CD4-positive, alpha-beta memory T cell (primary cell): ENCODE measurements around the gene SCFD2. TPM values are rescaled to one million over a fixed set of nuclear protein-coding genes. Genes with fewer than 3 reads are reported as not detected.
"Not testable (repeated sequence)": the region's sequence is repeated elsewhere in the genome, so short reads cannot be mapped to it uniquely, and the experiment has no call there.

ENCODE experiments used
- CTCF ChIA-PET: fragments of 350-600 bp; sonication (Branson Sonifier 250); formaldehyde crosslinking; loops from one replicate; lab custom pipeline; 2021; ENCODE audit warnings: inconsistent platforms; ENCODE audit not compliant: partially characterized antibody; lab: Charles Lee
- POLR2A ChIA-PET: fragments of 350-600 bp; sonication (Branson Sonifier 250); formaldehyde crosslinking; loops from one replicate; lab custom pipeline; 2021; ENCODE audit not compliant: partially characterized antibody; lab: Charles Lee
- DNase-seq, 5 donors: peaks; one replicate each; pipeline versions ENCODE4 v3.0.0 to v3.0.0-alpha.2; 2020 to 2022; ENCODE audit warnings: mixed read lengths in 1 of 5
- H3K27ac ChIP-seq: one replicate; pipeline ENCODE4 v1.7.0; 2013; ENCODE audit warnings: low read depth, low read length
- H3K27me3 ChIP-seq: 2 replicates; pipeline ENCODE4 v1.7.0; 2013; ENCODE audit warnings: mild to moderate bottlenecking, low read length, moderate library complexity; ENCODE audit not compliant: insufficient read depth
- H3K36me3 ChIP-seq: 2 replicates; pipeline ENCODE4 v1.7.0; 2013; ENCODE audit warnings: mild to moderate bottlenecking, low read length, moderate library complexity; ENCODE audit not compliant: insufficient read depth
- H3K4me1 ChIP-seq: 2 replicates; pipeline ENCODE4 v1.7.0; 2013; ENCODE audit warnings: mild to moderate bottlenecking, low read length, moderate library complexity; ENCODE audit not compliant: insufficient read depth
- H3K4me3 ChIP-seq, 2 donors: one replicate each; pipeline ENCODE4 v1.7.0; 2013; ENCODE audit warnings: low read length in 2 of 2, mild to moderate bottlenecking in 1 of 2
- H3K9me3 ChIP-seq, 2 donors: one replicate each; pipeline ENCODE4 v1.7.0; 2013; ENCODE audit warnings: low read length in 2 of 2, control low read depth in 1 of 2; ENCODE audit not compliant: control insufficient read depth in 1 of 2
- H3K27ac Mint-ChIP-seq, 7 donors: one replicate each; pipeline ENCODE4 v1.8.0; 2020 to 2021; ENCODE audit warnings: mixed read lengths in 7 of 7, mild to moderate bottlenecking in 6 of 7, inconsistent platforms in 3 of 7, moderate library complexity in 3 of 7
- H3K27me3 Mint-ChIP-seq, 2 donors: one replicate each; pipeline ENCODE4 v1.8.0; 2020 to 2021; ENCODE audit warnings: mixed read lengths in 2 of 2
- H3K36me3 Mint-ChIP-seq, 2 donors: one replicate each; pipeline ENCODE4 v1.8.0; 2020 to 2021; ENCODE audit warnings: mixed read lengths in 2 of 2, inconsistent platforms in 1 of 2, mild to moderate bottlenecking in 1 of 2
- H3K4me1 Mint-ChIP-seq, 4 donors: one replicate each; pipeline ENCODE4 v1.8.0; 2020 to 2021; ENCODE audit warnings: mixed read lengths in 4 of 4, mild to moderate bottlenecking in 1 of 4
- H3K4me3 Mint-ChIP-seq, 8 donors: one replicate each; pipeline ENCODE4 v1.8.0; 2020 to 2021; ENCODE audit warnings: mixed read lengths in 8 of 8, mild to moderate bottlenecking in 7 of 8, moderate library complexity in 6 of 8, inconsistent platforms in 3 of 8
- H3K9me3 Mint-ChIP-seq, 8 donors: one replicate each; pipeline ENCODE4 v1.8.0; 2020 to 2021; ENCODE audit warnings: mixed read lengths in 8 of 8, mild to moderate bottlenecking in 5 of 8, inconsistent platforms in 3 of 8, moderate library complexity in 1 of 8
- intact Hi-C: fragments of 100-400 bp; cut with micrococcal nuclease; formaldehyde crosslinking; loops from one replicate; pipeline ENCODE4 v1.15.1; 2023
- polyA plus RNA-seq, 2 donors: library from polyadenylated mRNA; unstranded; fragments of 300-500 nt; fragmentation: Illumina TruSeq; gene quantifications; one replicate each; pipeline ENCODE4 v1.2.3, GENCODE V29; 2021
- total RNA-seq, 2 experiments: library from RNA; stranded (reverse); gene quantifications; one replicate each; pipeline ENCODE4 v1.2.3, GENCODE V29; 2021

Gene SCFD2
- total and polyA plus RNA-seq, 4 experiments from 2014 or later = 12.4 to 21.2 (median 13.5) TPM

- H3K9me3 Mint-ChIP-seq = no peaks in the 10 kb centered on the region
- no peak overlapping the region for H3K4me3 Mint-ChIP-seq
- no peaks in the 10 kb centered on the region for H3K9me3 ChIP-seq
- H3K36me3 Mint-ChIP-seq = peaks cover 0 to 11% of the 10 kb centered on the region in 2 donors
- no peaks in the 10 kb centered on the region for H3K4me1 ChIP-seq
- no peak overlapping the region for H3K27ac Mint-ChIP-seq
- POLR2A ChIA-PET = no interaction called here
- H3K4me3 ChIP-seq = no peak overlapping the region
- peaks cover 0 to 2% (median 0%) of the 10 kb centered on the region in 4 donors for H3K4me1 Mint-ChIP-seq
- H3K27me3 Mint-ChIP-seq = no peaks in the 10 kb centered on the region
- no peaks in the 10 kb centered on the region for H3K27me3 ChIP-seq
- no peak for DNase-seq
- no peak overlapping the region for H3K27ac ChIP-seq
- CTCF ChIA-PET = interaction anchor here (1.0 kb wide), 1 partner anchor 11 kb away, joined by 3 read pairs; no protein-coding TSS in a partner anchor
- H3K36me3 ChIP-seq = no peaks in the 10 kb centered on the region
- intact Hi-C loops = no loop called here
These were observed 372.1 kb downstream of the SCFD2 start for GRCh38 chr4:52993771-52994170.

GRCh38 chr4:52992551-52992950 lies 373.3 kb downstream of the SCFD2 start:
- H3K9me3 Mint-ChIP-seq, intact Hi-C loops, DNase-seq, H3K27ac Mint-ChIP-seq, H3K4me3 ChIP-seq, H3K27me3 ChIP-seq, POLR2A ChIA-PET, H3K4me1 ChIP-seq, H3K4me1 Mint-ChIP-seq, H3K9me3 ChIP-seq, H3K27me3 Mint-ChIP-seq, CTCF ChIA-PET, H3K4me3 Mint-ChIP-seq, H3K36me3 ChIP-seq, H3K27ac ChIP-seq: not testable (repeated sequence)
- peaks cover 0 to 11% of the 10 kb centered on the region in 2 donors for H3K36me3 Mint-ChIP-seq

GRCh38 chr4:52991472-52991871 lies 374.4 kb downstream of the SCFD2 start:
- Mint-ChIP-seq H3K4me3 (no peak overlapping the region), H3K9me3 (no peaks in the 10 kb centered on the region), H3K27ac (peak overlapping the region in 1 of 7 donors; percentile 19), H3K27me3 (no peaks in the 10 kb centered on the region), H3K36me3 (peaks cover 0 to 11% of the 10 kb centered on the region in 2 donors), H3K4me1 (peaks cover 0 to 2% (median 0%) of the 10 kb centered on the region in 4 donors)
- intact Hi-C loops = no loop called here
- Histone ChIP-seq H3K27ac (no peak overlapping the region), H3K36me3 (no peaks in the 10 kb centered on the region), H3K27me3 (no peaks in the 10 kb centered on the region), H3K9me3 (no peaks in the 10 kb centered on the region), H3K4me3 (no peak overlapping the region), H3K4me1 (no peaks in the 10 kb centered on the region)
- no peak for DNase-seq
- ChIA-PET CTCF (no interaction called here), POLR2A (no interaction called here)

GRCh38 chr4:52990706-52991105 lies 375.2 kb downstream of the SCFD2 start:
- no peak overlapping the region for H3K4me3 ChIP-seq
- POLR2A ChIA-PET = no interaction called here
- H3K36me3 ChIP-seq = no peaks in the 10 kb centered on the region
- Mint-ChIP-seq H3K36me3 (peaks cover 0 to 11% of the 10 kb centered on the region in 2 donors), H3K4me3 (no peak overlapping the region), H3K9me3 (no peaks in the 10 kb centered on the region), H3K4me1 (peaks cover 0 to 2% (median 0%) of the 10 kb centered on the region in 4 donors), H3K27ac (peak overlapping the region in 1 of 7 donors; percentile 14), H3K27me3 (no peaks in the 10 kb centered on the region)
- DNase-seq = no peak
- CTCF ChIA-PET = no interaction called here
- H3K4me1 ChIP-seq = no peaks in the 10 kb centered on the region
- H3K27me3 ChIP-seq = no peaks in the 10 kb centered on the region
- intact Hi-C loops = no loop called here
- no peak overlapping the region for H3K27ac ChIP-seq
- no peaks in the 10 kb centered on the region for H3K9me3 ChIP-seq

GRCh38 chr4:52989865-52990264 lies 376.0 kb downstream of the SCFD2 start:
- no peak for DNase-seq
- Mint-ChIP-seq H3K27ac (no peak overlapping the region), H3K4me1 (peaks cover 0 to 2% (median 0%) of the 10 kb centered on the region in 4 donors), H3K36me3 (peaks cover 0 to 11% of the 10 kb centered on the region in 2 donors), H3K9me3 (no peaks in the 10 kb centered on the region), H3K27me3 (no peaks in the 10 kb centered on the region), H3K4me3 (no peak overlapping the region)
- Histone ChIP-seq H3K27me3 (no peaks in the 10 kb centered on the region), H3K36me3 (no peaks in the 10 kb centered on the region), H3K9me3 (no peaks in the 10 kb centered on the region), H3K4me1 (no peaks in the 10 kb centered on the region), H3K4me3 (no peak overlapping the region), H3K27ac (no peak overlapping the region)
- intact Hi-C loops = no loop called here
- POLR2A ChIA-PET = no interaction called here
- CTCF ChIA-PET = no interaction called here

- no peak overlapping the region for H3K4me3 ChIP-seq
- intact Hi-C loops = no loop called here
- Mint-ChIP-seq H3K4me3 (no peak overlapping the region), H3K27me3 (no peaks in the 10 kb centered on the region), H3K27ac (peak overlapping the region in 1 of 7 donors; percentile 28), H3K36me3 (peaks cover 0 to 5% of the 10 kb centered on the region in 2 donors), H3K9me3 (no peaks in the 10 kb centered on the region), H3K4me1 (peaks cover 0 to 4% (median under 1%) of the 10 kb centered on the region in 4 donors)
- CTCF ChIA-PET = interaction anchor here (0.6 to 6.3 kb wide), 4 partner anchors 11 to 441 kb away, joined by 3 to 91 read pairs (median 4); no protein-coding TSS in a partner anchor
- no peaks in the 10 kb centered on the region for H3K36me3 ChIP-seq
- DNase-seq = no peak
- H3K9me3 ChIP-seq = no peaks in the 10 kb centered on the region
- POLR2A ChIA-PET = no interaction called here
- no peak overlapping the region for H3K27ac ChIP-seq
- no peaks in the 10 kb centered on the region for H3K27me3 ChIP-seq
- no peaks in the 10 kb centered on the region for H3K4me1 ChIP-seq
These were observed 378.3 kb downstream of the SCFD2 start for GRCh38 chr4:52987392-52988056.

- Mint-ChIP-seq H3K27ac (no peak overlapping the region), H3K4me1 (peaks cover 0 to 4% (median 0%) of the 10 kb centered on the region in 4 donors), H3K36me3 (no peaks in the 10 kb centered on the region), H3K9me3 (no peaks in the 10 kb centered on the region), H3K4me3 (no peak overlapping the region), H3K27me3 (no peaks in the 10 kb centered on the region)
- Histone ChIP-seq H3K4me3 (no peak overlapping the region), H3K9me3 (no peaks in the 10 kb centered on the region), H3K4me1 (no peaks in the 10 kb centered on the region), H3K27me3 (no peaks in the 10 kb centered on the region), H3K27ac (no peak overlapping the region), H3K36me3 (no peaks in the 10 kb centered on the region)
- ChIA-PET CTCF (interaction anchor here (0.8 to 6.3 kb wide), 8 partner anchors 9 to 608 kb away, joined by 3 to 91 read pairs (median 4); no protein-coding TSS in a partner anchor), POLR2A (no interaction called here)
- DNase-seq = no peak
- intact Hi-C loops = loop anchor here (5.0 kb wide), 1 partner anchor 437 kb away; no protein-coding TSS in a partner anchor
These were observed 381.4 kb downstream of the SCFD2 start for GRCh38 chr4:52984462-52984881.
